Measurements from ENCODE around the gene TNNC2.
"Not testable (repeated sequence)": the region's sequence is repeated elsewhere in the genome, so short reads cannot be mapped to it uniquely, and the experiment has no call there.

DNA sequence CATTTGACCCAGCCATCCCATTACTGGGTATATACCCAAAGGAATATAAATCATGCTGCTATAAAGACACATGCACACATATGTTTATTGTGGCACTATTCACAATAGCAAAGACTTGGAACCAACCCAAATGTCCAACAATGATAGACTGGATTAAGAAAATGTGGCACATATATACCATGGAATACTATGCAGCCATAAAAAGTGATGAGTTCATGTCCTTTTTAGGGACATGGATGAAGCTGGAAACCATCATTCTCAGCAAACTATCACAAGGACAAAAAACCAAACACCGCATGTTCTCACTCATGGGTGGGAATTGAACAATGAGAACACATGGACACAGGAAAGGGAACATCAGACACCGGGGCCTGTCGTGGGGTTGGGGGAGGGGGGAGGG, 29.2 kb downstream of the TNNC2 start:
- TF ChIP-seq, protein P1, sequence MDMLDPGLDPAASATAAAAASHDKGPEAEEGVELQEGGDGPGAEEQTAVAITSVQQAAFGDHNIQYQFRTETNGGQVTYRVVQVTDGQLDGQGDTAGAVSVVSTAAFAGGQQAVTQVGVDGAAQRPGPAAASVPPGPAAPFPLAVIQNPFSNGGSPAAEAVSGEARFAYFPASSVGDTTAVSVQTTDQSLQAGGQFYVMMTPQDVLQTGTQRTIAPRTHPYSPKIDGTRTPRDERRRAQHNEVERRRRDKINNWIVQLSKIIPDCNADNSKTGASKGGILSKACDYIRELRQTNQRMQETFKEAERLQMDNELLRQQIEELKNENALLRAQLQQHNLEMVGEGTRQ (IDR thresholded peaks at IDR 0.05; ENCODE audit: low read length) = not testable (repeated sequence)
- TF ChIP-seq, protein P2, sequence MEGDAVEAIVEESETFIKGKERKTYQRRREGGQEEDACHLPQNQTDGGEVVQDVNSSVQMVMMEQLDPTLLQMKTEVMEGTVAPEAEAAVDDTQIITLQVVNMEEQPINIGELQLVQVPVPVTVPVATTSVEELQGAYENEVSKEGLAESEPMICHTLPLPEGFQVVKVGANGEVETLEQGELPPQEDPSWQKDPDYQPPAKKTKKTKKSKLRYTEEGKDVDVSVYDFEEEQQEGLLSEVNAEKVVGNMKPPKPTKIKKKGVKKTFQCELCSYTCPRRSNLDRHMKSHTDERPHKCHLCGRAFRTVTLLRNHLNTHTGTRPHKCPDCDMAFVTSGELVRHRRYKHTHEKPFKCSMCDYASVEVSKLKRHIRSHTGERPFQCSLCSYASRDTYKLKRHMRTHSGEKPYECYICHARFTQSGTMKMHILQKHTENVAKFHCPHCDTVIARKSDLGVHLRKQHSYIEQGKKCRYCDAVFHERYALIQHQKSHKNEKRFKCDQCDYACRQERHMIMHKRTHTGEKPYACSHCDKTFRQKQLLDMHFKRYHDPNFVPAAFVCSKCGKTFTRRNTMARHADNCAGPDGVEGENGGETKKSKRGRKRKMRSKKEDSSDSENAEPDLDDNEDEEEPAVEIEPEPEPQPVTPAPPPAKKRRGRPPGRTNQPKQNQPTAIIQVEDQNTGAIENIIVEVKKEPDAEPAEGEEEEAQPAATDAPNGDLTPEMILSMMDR (IDR thresholded peaks at IDR 0.05; ENCODE audit: control extremely low read depth in 1 of 3, insufficient read depth in 1 of 3, low read depth in 1 of 3, low read length in 3 of 3) = not testable (repeated sequence)
- TF ChIP-seq TAF1 (IDR thresholded peaks at IDR 0.05; ENCODE audit: low read depth, low read length); ZNF274 (IDR thresholded peaks at IDR 0.05; ENCODE audit: borderline replicate concordance, extremely low read depth, low read length): not testable (repeated sequence)

Data from H1 (cell line).